Stimulated activated CD4-positive, alpha-beta T cell treated with anti-CD3 and anti-CD28 coated beads, Interleukin-1b, Interleukin-23, amount 100 ng/mL, for 1 hour (primary cell): Measurements from ENCODE around the gene CFAP100.

Experiments
- DNase-seq, 2 donors: peaks; one replicate each; pipeline ENCODE4 v3.0.0-alpha.2; 2020; ENCODE audit warnings: low read depth in 2 of 2

CFAP100 gene

GRCh38 chr3:126356373-126357264 is 38.1 kb upstream of the CFAP100 start:
- no peak for DNase-seq

- DNase-seq: peak; percentile 34 to 65
Observed at GRCh38 chr3:126357295-126358037, 37.2 kb upstream of the CFAP100 start, which contains the start of gene KLF15. Gene KLF15, minus strand, starts transcription at chr3:126357408. Its CDS starts 4,486 bp downstream, at chr3:126352922.

DNA sequence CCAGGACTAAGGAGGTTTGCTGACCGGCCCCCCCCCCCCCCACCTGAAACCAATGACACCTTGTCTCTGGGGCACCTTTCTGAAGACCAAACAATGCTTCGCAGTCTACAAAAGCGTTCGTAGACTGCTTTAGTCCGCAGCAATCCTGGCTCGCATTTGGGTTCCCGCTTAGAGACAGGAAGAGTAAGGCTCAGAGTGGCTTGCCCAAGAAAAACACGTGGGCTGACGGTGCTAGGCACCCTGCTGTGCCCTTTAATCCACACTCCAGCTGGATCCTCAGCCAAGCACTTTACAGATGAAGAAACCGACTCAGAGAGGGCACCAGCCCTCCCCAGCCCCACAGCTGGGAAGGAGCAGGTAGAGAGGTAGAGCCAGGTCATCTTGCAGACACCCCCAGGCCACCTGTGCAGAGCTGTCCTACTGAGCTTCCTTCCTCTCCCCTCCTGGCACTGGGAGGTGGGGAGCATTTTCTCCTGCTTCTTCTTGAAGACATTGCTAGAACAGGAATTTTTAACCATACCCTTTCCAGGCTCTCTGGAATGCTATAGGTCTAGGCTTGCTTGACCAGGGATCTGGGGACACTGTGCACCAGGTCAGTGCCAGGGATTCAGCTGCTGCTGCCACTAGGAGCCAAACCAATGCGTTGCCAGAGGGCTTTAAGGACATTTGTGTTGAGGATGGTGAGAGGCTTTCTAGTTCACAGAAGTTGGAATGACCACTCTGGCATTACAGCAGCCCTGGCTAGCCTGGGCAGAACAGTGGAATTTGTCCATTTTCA is 36.5 kb upstream of the CFAP100 start:
- DNase-seq: no peak

DNA sequence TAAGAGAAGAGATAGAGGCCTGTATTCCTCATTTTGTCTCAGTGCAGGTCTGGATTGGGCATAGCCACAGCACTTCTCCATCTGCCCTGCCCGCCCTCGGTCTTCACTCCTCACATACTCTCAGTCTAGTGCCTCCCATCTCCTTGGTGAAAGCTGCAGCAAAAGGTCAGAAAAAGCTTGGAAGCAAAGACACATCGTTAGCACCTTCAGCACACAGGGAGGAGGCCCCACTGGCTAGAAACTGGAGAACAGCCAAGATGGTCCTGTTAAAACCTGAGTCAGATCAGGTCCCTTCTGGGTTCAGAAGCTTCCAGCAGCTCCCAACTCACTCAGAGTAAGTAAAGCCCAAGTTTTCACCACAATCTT is 35.9 kb upstream of the CFAP100 start:
- no peak for DNase-seq

GRCh38 chr3:126360046-126360713 is 34.5 kb upstream of the CFAP100 start:
- no peak for DNase-seq

GRCh38 chr3:126360714-126361060 is 34.0 kb upstream of the CFAP100 start:
- DNase-seq: no peak

- no peak for DNase-seq
Observed at GRCh38 chr3:126361211-126361610, 33.5 kb upstream of the CFAP100 start.

DNA sequence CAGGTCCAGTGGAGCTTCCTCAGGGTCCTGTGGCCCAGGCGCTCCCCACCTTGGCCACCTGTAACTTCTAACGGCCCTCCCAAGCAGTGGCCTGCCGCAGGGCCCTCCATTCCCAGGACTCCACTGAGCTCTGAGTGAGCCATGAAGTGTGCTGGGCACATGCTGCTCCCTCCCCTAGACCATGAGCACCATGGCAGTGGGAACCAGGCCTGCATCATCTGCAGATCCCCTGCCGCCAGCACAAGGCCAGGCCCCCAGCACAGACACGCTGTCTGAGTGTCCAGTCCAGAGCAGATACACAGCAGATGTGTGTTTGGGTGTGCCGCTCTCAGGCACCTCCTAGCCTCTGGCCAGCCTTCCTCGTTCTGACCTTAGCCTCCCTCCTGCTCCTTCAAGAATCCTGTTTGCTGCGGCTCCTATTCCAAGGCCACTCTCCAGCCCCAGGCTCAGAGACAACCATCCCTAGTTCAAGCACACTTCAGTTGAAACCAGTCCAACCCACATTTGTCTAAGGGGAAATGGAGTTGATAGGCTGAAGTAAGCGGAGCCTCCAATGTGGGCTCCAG is 30.5 kb upstream of the CFAP100 start:
- no peak for DNase-seq

DNA sequence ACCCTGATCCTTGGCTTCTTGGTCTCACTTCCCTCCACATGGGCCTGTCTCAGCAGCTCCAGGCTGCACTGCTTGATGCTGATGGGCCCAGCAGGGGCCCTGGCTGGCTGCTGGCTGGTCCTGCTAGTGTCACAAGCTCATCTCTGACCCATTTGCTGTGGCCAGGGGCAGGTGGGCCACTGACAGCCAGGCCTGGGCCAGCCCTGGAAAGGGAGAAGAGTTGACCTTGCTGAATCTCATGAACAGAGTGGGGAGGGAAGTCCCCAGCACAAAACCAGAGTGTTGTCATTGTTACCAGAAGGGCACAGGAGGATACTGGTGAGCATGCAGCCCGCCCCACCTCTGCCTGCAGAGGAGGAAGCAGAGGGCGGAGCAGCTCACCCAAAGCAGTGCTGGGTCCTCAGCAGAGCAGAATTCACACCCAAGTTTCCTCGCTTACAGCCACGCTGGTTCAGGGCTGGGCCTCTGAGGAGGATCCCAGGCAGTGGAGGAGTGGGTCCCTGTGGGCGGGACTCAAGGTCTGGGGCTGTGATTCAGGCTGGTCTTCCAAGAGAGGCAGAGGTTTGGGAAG is 29.9 kb upstream of the CFAP100 start:
- DNase-seq: no peak

DNA sequence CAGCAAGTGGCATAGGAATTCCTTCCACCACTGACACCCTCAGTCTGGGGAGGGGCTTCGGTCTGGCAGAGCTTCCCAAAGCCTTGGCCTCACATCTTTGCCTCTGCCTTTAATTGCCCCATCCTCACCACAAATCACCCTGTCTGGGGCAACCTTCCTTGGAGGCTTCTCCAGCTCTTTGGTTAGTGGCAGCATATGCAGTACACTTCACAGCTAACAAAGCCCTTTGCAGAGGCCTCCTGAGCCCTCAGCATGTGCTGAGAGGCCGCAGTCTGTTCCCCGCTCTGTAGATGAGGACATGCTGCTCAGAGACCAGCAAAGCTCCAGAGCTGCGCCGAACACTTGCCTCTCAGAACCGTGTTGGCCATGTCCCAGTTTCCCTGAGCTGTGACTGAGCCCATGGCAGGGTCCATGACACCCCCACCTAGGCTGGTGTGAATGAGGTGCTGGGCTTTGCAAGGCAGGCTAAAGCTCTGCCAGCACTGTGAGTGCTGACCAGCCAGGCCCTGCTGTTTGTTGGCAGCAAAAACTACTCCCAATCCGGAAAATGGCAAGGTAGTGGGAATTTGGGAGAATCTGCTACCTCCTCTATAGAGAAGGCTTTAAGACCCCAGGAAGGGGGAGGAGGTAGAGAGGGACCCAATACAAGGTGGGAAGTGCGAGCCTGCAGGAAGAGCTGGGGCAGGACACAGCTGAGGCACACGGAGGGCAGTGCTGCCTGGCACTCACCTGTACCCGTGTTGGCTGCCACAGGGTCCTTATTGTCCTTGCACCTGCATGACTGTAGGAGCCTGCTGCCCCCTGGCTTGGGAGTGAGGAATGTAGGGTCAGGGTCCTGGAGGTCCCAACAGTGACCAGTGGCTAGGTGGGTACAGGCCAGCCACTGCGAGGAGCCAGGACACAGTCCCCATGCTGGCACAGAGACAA is 29.1 kb upstream of the CFAP100 start:
- DNase-seq: no peak

GRCh38 chr3:126367316-126367805 is 27.3 kb upstream of the CFAP100 start:
- DNase-seq: no peak

- DNase-seq: no peak
Observed at GRCh38 chr3:126369490-126369889, 25.2 kb upstream of the CFAP100 start.

GRCh38 chr3:126370055-126370454 is 24.7 kb upstream of the CFAP100 start:
- no peak for DNase-seq

DNA sequence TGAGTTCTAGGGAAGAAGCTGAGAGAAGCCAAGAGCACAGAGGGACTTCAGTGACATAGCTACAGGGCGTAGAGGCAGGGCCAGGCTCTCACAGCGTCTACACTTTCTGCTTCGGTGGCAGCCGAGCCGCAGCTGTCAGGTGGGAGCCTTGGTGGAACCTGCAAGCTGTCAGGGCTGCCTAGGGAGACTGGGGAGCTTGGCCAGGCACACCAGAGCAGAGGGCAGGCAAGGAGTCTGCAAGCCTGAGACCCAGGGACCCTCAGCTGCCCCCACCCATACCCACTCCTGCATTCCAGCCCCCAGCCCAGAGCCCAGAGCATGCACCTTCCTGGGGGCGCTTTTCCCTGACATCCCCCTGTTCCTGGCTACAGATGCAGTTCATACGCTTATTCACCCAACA is 24.1 kb upstream of the CFAP100 start:
- DNase-seq: no peak

GRCh38 chr3:126371096-126371705 is 23.5 kb upstream of the CFAP100 start:
- no peak for DNase-seq

- no peak for DNase-seq
Observed at GRCh38 chr3:126372413-126373145, 22.1 kb upstream of the CFAP100 start.

- no peak for DNase-seq
Observed at GRCh38 chr3:126373146-126373613, 21.5 kb upstream of the CFAP100 start.
